SHP77 treated with DMSO at 0.1 percent for 48 hours (cell line): ENCODE results near the gene CLCN4.

Experiments used
- DNase-seq: peaks from one replicate; lab custom pipeline; 2025; lab: John Stamatoyannopoulos, UW

The CLCN4 gene

GRCh38 chrX:10243106-10243505 is 86.3 kb downstream of the CLCN4 start:
- DNase-seq: no peak

GRCh38 chrX:10244915-10245622 is 88.3 kb downstream of the CLCN4 start:
- no peak for DNase-seq

GRCh38 chrX:10245886-10246285 is 89.1 kb downstream of the CLCN4 start:
- no peak for DNase-seq

- no peak for DNase-seq
Measured at GRCh38 chrX:10246297-10246696, 89.5 kb downstream of the CLCN4 start.

GRCh38 chrX:10246846-10247245 is 90.1 kb downstream of the CLCN4 start:
- no peak for DNase-seq

- DNase-seq: no peak
Measured at GRCh38 chrX:10254739-10255138, 98.0 kb downstream of the CLCN4 start.

- DNase-seq: no peak
Measured at GRCh38 chrX:10259716-10260115, 102.9 kb downstream of the CLCN4 start.

GRCh38 chrX:10265775-10266174 is 109.0 kb downstream of the CLCN4 start:
- no peak for DNase-seq

GRCh38 chrX:10278716-10279115 is 121.9 kb downstream of the CLCN4 start:
- no peak for DNase-seq

- DNase-seq: no peak
Measured at GRCh38 chrX:10280071-10280470, 123.3 kb downstream of the CLCN4 start.

- DNase-seq: no peak
Measured at GRCh38 chrX:10282490-10282889, 125.7 kb downstream of the CLCN4 start.

- DNase-seq: no peak
Measured at GRCh38 chrX:10286195-10286594, 129.4 kb downstream of the CLCN4 start.
